DND-41 (cell line): ENCODE results near the gene RBMS3.

Experiments
- ATAC-seq: fragments of 200-7000 bp; cut with Tn5 transposase; 3 replicates; pipeline ENCODE4 v1.9.1; 2021; ENCODE audit warnings: low read depth; ENCODE audit not compliant: insufficient read depth
- DNase-seq: peaks from one replicate; pipeline ENCODE4 v3.0.0-alpha.2; 2020
- H2AFZ ChIP-seq: 2 replicates; pipeline ENCODE4 v1.6.0; 2012; ENCODE audit warnings: low read depth, low read length
- H3K27ac ChIP-seq: 2 replicates; pipeline ENCODE4 v1.5.1; 2012; ENCODE audit warnings: low read length, inconsistent platforms
- H3K27me3 ChIP-seq: fragments of 200-600 bp; sonication (generic); 2 replicates; pipeline ENCODE4 v1.6.0; 2012; ENCODE audit warnings: low read length, mild to moderate bottlenecking, inconsistent platforms; ENCODE audit not compliant: insufficient read depth, poor library complexity
- H3K36me3 ChIP-seq: 2 replicates; pipeline ENCODE4 v1.5.1; 2012; ENCODE audit warnings: low read length, inconsistent platforms; ENCODE audit not compliant: insufficient read depth
- H3K4me1 ChIP-seq: 2 replicates; pipeline ENCODE4 v1.5.1; 2012; ENCODE audit warnings: mild to moderate bottlenecking, low read length; ENCODE audit not compliant: insufficient read depth
- H3K4me2 ChIP-seq: 2 replicates; pipeline ENCODE4 v1.6.0; 2012; ENCODE audit warnings: mild to moderate bottlenecking, moderate library complexity, low read length, inconsistent platforms; ENCODE audit not compliant: insufficient read depth
- H3K4me3 ChIP-seq, 2 experiments: fragments of 200-600 bp in 1 of 2; shearing (Covaris generic) in 1 of 2; 2 replicates each; pipeline ENCODE4 v1.5.1; 2012 to 2016; ENCODE audit warnings: inconsistent platforms in 2 of 2, low read length in 2 of 2, mild to moderate bottlenecking in 2 of 2, low read depth in 1 of 2, moderate library complexity in 1 of 2
- H3K79me2 ChIP-seq: 2 replicates; pipeline ENCODE4 v1.6.0; 2012; ENCODE audit warnings: low read length, inconsistent platforms; ENCODE audit not compliant: insufficient read depth
- H3K9ac ChIP-seq: 2 replicates; pipeline ENCODE4 v1.6.0; 2012; ENCODE audit warnings: low read depth, mild to moderate bottlenecking, inconsistent platforms, low read length, moderate library complexity
- H3K9me3 ChIP-seq: 2 replicates; pipeline ENCODE4 v1.5.1; 2012; ENCODE audit warnings: low read length, moderate library complexity, mild to moderate bottlenecking, inconsistent platforms; ENCODE audit not compliant: insufficient read depth, severe bottlenecking
- H4K20me1 ChIP-seq: 2 replicates; pipeline ENCODE4 v1.6.0; 2012; ENCODE audit warnings: low read length; ENCODE audit not compliant: insufficient read depth
- EZH2 ChIP-seq: IDR thresholded peaks from 3 replicates; pipeline ENCODE4 v1.6.1; 2012; ENCODE audit warnings: borderline replicate concordance, low read depth, mild to moderate bottlenecking, moderate library complexity, low read length, inconsistent platforms; ENCODE audit not compliant: severe bottlenecking
- TF ChIP-seq, protein P1 (sequence below): IDR thresholded peaks from 2 replicates; pipeline ENCODE4 v1.5.1; 2012; ENCODE audit warnings: borderline replicate concordance, low read length, moderate library complexity, mild to moderate bottlenecking; ENCODE audit not compliant: poor library complexity, severe bottlenecking; ENCODE audit errors: extremely low read depth

Gene RBMS3

GRCh38 chr3:29331456-29332194 lies 50.8 kb downstream of the RBMS3 start:
- Histone ChIP-seq H3K4me3 (no peak overlapping the region), H3K79me2 (no peaks in the 10 kb centered on the region), H3K4me1 (no peaks in the 10 kb centered on the region), H2AFZ (no peak overlapping the region), H4K20me1 (no peaks in the 10 kb centered on the region), H3K36me3 (no peaks in the 10 kb centered on the region), H3K27me3 (no peaks in the 10 kb centered on the region), H3K27ac (no peak overlapping the region), H3K9me3 (no peaks in the 10 kb centered on the region), H3K4me2 (no peak overlapping the region), H3K9ac (no peak overlapping the region)
- ATAC-seq: no peak
- TF ChIP-seq EZH2: no peak
- TF ChIP-seq, protein P1, sequence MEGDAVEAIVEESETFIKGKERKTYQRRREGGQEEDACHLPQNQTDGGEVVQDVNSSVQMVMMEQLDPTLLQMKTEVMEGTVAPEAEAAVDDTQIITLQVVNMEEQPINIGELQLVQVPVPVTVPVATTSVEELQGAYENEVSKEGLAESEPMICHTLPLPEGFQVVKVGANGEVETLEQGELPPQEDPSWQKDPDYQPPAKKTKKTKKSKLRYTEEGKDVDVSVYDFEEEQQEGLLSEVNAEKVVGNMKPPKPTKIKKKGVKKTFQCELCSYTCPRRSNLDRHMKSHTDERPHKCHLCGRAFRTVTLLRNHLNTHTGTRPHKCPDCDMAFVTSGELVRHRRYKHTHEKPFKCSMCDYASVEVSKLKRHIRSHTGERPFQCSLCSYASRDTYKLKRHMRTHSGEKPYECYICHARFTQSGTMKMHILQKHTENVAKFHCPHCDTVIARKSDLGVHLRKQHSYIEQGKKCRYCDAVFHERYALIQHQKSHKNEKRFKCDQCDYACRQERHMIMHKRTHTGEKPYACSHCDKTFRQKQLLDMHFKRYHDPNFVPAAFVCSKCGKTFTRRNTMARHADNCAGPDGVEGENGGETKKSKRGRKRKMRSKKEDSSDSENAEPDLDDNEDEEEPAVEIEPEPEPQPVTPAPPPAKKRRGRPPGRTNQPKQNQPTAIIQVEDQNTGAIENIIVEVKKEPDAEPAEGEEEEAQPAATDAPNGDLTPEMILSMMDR: no peak
- no peak for DNase-seq

DNA sequence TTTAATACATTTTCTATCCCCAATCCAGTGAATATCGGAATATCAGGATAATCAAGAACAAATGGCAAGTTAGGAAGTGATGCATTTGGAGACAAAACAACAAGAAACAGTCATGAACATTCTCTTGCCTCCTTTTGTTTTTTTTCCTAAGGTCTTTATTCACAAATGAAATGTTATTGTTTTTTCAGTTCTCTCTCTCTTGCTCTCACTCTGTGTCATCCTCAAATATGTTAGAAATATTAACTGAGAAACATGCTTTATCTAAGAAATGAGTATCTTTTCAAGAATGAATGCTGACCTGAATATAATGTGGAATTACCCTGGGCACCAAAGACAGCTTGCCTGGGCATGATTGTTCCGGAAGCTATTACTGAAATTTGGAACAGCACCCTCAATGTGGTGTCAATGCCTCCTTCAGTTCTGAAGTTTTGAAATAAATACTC lies 51.3 kb downstream of the RBMS3 start:
- DNase-seq: no peak
- H2AFZ ChIP-seq: no peak overlapping the region

GRCh38 chr3:29333576-29333975 lies 52.7 kb downstream of the RBMS3 start:
- TF ChIP-seq, protein P1: no peak
- no peaks in the 10 kb centered on the region for H3K79me2 ChIP-seq
- H3K27me3 ChIP-seq: no peaks in the 10 kb centered on the region
- no peak overlapping the region for H3K27ac ChIP-seq
- no peaks in the 10 kb centered on the region for H3K4me1 ChIP-seq
- H3K9ac ChIP-seq: no peak overlapping the region
- H3K4me2 ChIP-seq: no peak overlapping the region
- ATAC-seq (no peak), DNase-seq (no peak)
- H4K20me1 ChIP-seq: no peaks in the 10 kb centered on the region
- H3K9me3 ChIP-seq: no peaks in the 10 kb centered on the region
- H3K4me3 ChIP-seq: no peak overlapping the region
- H2AFZ ChIP-seq: no peak overlapping the region
- no peaks in the 10 kb centered on the region for H3K36me3 ChIP-seq

More for the DNA sequence above, 51.3 kb downstream of the RBMS3 start:
- no peaks in the 10 kb centered on the region for H4K20me1 ChIP-seq
- no peak overlapping the region for H3K4me2 ChIP-seq
- ATAC-seq: no peak
- no peaks in the 10 kb centered on the region for H3K79me2 ChIP-seq
- no peaks in the 10 kb centered on the region for H3K27me3 ChIP-seq
- H3K4me1 ChIP-seq: no peaks in the 10 kb centered on the region
- TF ChIP-seq, protein P1: no peak
- no peak for TF ChIP-seq EZH2
- H3K27ac ChIP-seq: no peak overlapping the region
- no peaks in the 10 kb centered on the region for H3K36me3 ChIP-seq
- H3K4me3 ChIP-seq: no peak overlapping the region
- no peak overlapping the region for H3K9ac ChIP-seq
- H3K9me3 ChIP-seq: no peaks in the 10 kb centered on the region

- Histone ChIP-seq H3K4me1 (no peaks in the 10 kb centered on the region), H3K36me3 (no peaks in the 10 kb centered on the region), H3K4me2 (no peak overlapping the region), H3K9me3 (no peaks in the 10 kb centered on the region), H3K9ac (no peak overlapping the region), H3K27me3 (no peaks in the 10 kb centered on the region), H3K79me2 (no peaks in the 10 kb centered on the region), H2AFZ (no peak overlapping the region), H3K4me3 (no peak overlapping the region), H4K20me1 (no peaks in the 10 kb centered on the region), H3K27ac (no peak overlapping the region)
- ATAC-seq: no peak
- TF ChIP-seq EZH2: no peak
- DNase-seq: no peak
These were observed 53.8 kb downstream of the RBMS3 start for GRCh38 chr3:29334706-29335105.
